Measurements from ENCODE around the gene ADAT3. TPM values are rescaled to one million over a fixed set of nuclear protein-coding genes. Genes with fewer than 3 reads are reported as not detected.
"Not testable (repeated sequence)": the region's sequence is repeated elsewhere in the genome, so short reads cannot be mapped to it uniquely, and the experiment has no call there.

The ADAT3 gene
- total and polyA plus RNA-seq, 2 experiments from 2014 or later: 2.4 to 11.0 TPM

DNA sequence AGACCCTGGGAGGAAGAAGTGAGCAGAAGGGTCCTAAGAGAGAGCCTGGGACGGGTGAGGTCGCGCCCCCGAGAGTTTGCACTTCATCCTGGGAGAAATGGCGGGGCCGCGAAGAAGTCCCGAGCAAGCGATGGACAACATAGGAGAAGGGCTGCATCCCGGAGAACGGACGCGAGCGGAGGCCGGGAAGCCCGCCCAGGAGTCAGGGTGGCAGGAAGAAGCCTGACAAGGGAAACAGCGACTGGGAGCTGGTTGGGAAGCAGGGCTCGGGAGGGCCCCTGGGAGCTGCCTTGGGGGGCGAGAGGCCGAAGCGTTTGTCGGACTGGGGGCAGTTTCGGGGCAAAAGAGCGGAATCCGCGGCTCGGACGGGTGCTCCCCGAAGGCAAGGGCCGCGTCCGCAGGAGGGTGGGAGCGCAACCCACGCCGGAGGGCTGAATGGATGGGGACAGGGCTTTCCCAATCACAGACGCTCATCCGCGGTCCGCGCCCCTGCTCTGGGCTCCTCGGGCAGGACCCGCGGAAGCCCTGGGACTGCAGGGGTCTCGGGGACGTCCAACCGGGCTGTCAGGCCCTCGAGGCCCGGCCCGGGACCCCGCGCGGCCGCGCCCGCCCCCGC lies 20.4 kb upstream of the ADAT3 start:
- H3K4me1 ChIP-seq (ENCODE audit: insufficient read depth): peaks cover 22% of the 10 kb centered on the region
- no peaks in the 10 kb centered on the region for H3K27me3 ChIP-seq
- WGBS (ENCODE audit: low lambda C conversion rate, missing lambda C conversion rate): 3% methylated on average over 36 of the region's 56 CpGs
- DNase-seq (ENCODE audit: low spot score): no peak
- no peaks in the 10 kb centered on the region for H3K9me2 ChIP-seq (replicated peaks; ENCODE audit: insufficient read depth)
- H4K20me1 ChIP-seq (ENCODE audit: insufficient read depth, poor library complexity, severe bottlenecking): peaks cover 32% of the 10 kb centered on the region
- peaks cover 43% of the 10 kb centered on the region for H3K79me2 ChIP-seq
- TF ChIP-seq EZH2phosphoT487 (IDR thresholded peaks at IDR 0.05; ENCODE audit: low read depth, severe bottlenecking, unreplicated experiment) (no peak), EZH2 (IDR thresholded peaks at IDR 0.05; ENCODE audit: borderline replicate concordance) (no peak)
- TF ChIP-seq, protein P1, sequence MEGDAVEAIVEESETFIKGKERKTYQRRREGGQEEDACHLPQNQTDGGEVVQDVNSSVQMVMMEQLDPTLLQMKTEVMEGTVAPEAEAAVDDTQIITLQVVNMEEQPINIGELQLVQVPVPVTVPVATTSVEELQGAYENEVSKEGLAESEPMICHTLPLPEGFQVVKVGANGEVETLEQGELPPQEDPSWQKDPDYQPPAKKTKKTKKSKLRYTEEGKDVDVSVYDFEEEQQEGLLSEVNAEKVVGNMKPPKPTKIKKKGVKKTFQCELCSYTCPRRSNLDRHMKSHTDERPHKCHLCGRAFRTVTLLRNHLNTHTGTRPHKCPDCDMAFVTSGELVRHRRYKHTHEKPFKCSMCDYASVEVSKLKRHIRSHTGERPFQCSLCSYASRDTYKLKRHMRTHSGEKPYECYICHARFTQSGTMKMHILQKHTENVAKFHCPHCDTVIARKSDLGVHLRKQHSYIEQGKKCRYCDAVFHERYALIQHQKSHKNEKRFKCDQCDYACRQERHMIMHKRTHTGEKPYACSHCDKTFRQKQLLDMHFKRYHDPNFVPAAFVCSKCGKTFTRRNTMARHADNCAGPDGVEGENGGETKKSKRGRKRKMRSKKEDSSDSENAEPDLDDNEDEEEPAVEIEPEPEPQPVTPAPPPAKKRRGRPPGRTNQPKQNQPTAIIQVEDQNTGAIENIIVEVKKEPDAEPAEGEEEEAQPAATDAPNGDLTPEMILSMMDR (IDR thresholded peaks at IDR 0.05; ENCODE audit: poor library complexity): no peak
- no peaks in the 10 kb centered on the region for H3K9me3 ChIP-seq (ENCODE audit: low read depth)
- H3K4me3 ChIP-seq: peak overlapping the region; percentile 97
- no peak overlapping the region for H2AFZ ChIP-seq
- peak overlapping the region; percentile 80 for H3K27ac ChIP-seq
- H3K36me3 ChIP-seq (replicated peaks; ENCODE audit: insufficient read depth, low read depth): no peaks in the 10 kb centered on the region
- H3K4me2 ChIP-seq: peak overlapping the region; percentile 99

DNA sequence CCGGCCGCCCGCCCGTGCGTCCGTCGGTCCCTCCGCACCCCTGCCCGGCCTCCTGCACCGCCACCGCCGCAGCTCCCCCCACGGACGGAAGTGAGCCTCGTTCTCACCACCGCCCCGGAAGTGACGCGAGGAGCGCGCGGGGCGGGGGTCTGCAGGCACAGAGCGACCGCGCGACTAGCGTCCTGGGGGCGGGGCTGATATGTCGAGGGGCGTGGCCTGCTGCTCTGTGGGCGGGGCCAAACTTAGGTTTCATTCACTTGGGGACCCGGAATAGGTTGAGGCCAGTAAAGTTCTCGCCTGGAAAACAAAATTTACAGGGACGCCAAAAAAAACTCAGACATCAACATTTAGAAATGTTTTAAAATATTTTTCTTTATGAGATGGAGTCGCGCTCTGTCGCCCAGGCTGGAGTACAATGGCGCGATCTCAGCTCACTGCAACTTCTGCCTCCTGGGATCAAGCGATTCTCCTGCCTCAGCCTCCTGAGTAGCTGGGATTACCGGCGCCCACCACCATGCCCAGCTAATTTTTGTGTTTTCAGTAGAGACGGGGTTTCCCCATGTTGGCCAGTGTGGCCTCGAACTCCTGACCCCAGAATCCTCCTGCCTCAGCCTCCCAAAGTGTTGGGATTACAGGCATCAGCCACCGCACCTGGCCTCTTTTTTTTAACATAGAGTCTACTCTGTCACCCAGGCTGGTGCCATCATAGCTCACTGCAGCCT lies 19.6 kb upstream of the ADAT3 start, which contains the start of gene ABHD17A:
Gene ABHD17A (minus strand): TSS at position 99 of the 722 bp plus-strand sequence. CDS start 3,930 bp downstream, outside the sequence.
- peak within 1 kb of the TSS; percentile 97 for H3K4me3 ChIP-seq
- peaks cover 37% of the 10 kb centered on the region for H3K79me2 ChIP-seq
- H3K27ac ChIP-seq: peak within 1 kb of the TSS; percentile 80
- not testable (repeated sequence) for H3K36me3 ChIP-seq (replicated peaks; ENCODE audit: insufficient read depth, low read depth); H3K9me2 ChIP-seq (replicated peaks; ENCODE audit: insufficient read depth); H3K9me3 ChIP-seq (ENCODE audit: low read depth); H3K27me3 ChIP-seq; H2AFZ ChIP-seq
- peak within 1 kb of the TSS; percentile 99 for H3K4me2 ChIP-seq
- H3K4me1 ChIP-seq (ENCODE audit: insufficient read depth): peaks cover 22% of the 10 kb centered on the region
- H4K20me1 ChIP-seq (ENCODE audit: insufficient read depth, poor library complexity, severe bottlenecking): peaks cover 32% of the 10 kb centered on the region
- DNase-seq (ENCODE audit: low spot score): peak; percentile 98
- WGBS (ENCODE audit: low lambda C conversion rate, missing lambda C conversion rate): 37% methylated on average over 28 of the region's 46 CpGs

DNA sequence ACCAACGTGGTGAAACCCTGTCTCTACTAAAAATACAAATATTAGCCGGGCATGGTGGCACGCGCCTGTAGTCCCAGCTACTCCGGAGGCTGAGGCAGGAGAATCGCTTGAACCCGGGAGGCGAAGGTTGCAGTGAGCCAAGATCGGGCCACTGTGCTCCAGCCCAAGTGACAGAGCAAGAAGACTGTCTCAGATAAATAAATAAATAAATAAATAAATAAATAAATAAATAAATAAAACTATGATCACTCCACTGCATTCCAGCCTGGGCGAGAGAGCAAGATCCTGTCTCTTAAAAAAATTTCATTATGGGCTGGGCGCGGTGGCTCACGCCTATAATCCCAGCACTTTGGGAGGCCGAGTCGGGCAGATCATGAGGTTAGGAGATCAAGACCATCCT lies 18.8 kb upstream of the ADAT3 start:
- DNase-seq (ENCODE audit: low spot score); H3K9me3 ChIP-seq (ENCODE audit: low read depth); H2AFZ ChIP-seq; H3K36me3 ChIP-seq (replicated peaks; ENCODE audit: insufficient read depth, low read depth); H3K27ac ChIP-seq; H3K27me3 ChIP-seq; H3K4me3 ChIP-seq; H3K4me2 ChIP-seq; H3K9me2 ChIP-seq (replicated peaks; ENCODE audit: insufficient read depth): not testable (repeated sequence)
- H3K4me1 ChIP-seq (ENCODE audit: insufficient read depth): peaks cover 22% of the 10 kb centered on the region
- H4K20me1 ChIP-seq (ENCODE audit: insufficient read depth, poor library complexity, severe bottlenecking): peaks cover 32% of the 10 kb centered on the region
- H3K79me2 ChIP-seq: peaks cover 35% of the 10 kb centered on the region
- 95% methylated on average over 15 of the region's 15 CpGs for WGBS (ENCODE audit: low lambda C conversion rate, missing lambda C conversion rate)

DNA sequence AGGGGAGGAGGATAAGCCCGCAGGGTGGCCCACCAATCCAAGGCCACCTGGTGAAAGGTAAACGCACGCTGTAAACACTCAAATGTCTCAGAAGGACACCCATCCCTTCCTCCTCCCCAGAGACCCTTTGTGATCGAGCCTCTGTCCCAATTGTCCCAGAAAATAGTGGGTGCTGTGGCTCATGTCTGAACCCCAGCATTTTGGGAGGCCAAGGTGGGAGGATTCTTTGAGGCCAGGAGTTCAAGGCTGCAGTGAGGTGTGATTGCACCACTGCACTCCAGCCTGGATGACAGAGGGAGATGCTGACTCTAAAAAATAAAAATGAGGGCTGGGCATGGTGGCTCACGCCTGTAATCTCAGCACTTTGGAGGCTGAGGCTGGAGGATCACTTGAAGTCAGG lies 16.8 kb upstream of the ADAT3 start:
- H3K27ac ChIP-seq: no peak overlapping the region
- H3K36me3 ChIP-seq (replicated peaks; ENCODE audit: insufficient read depth, low read depth): no peaks in the 10 kb centered on the region
- peaks cover 17% of the 10 kb centered on the region for H3K79me2 ChIP-seq
- 80% methylated on average over 5 of the region's 5 CpGs for WGBS (ENCODE audit: low lambda C conversion rate, missing lambda C conversion rate)
- H2AFZ ChIP-seq: no peak overlapping the region
- H3K27me3 ChIP-seq: no peaks in the 10 kb centered on the region
- H3K4me2 ChIP-seq: no peak overlapping the region
- peaks cover 13% of the 10 kb centered on the region for H3K4me1 ChIP-seq (ENCODE audit: insufficient read depth)
- H3K9me3 ChIP-seq (ENCODE audit: low read depth): no peaks in the 10 kb centered on the region
- no peak overlapping the region for H3K4me3 ChIP-seq
- peaks cover 14% of the 10 kb centered on the region for H4K20me1 ChIP-seq (ENCODE audit: insufficient read depth, poor library complexity, severe bottlenecking)
- DNase-seq (ENCODE audit: low spot score): no peak
- H3K9me2 ChIP-seq (replicated peaks; ENCODE audit: insufficient read depth): no peaks in the 10 kb centered on the region
- TF ChIP-seq, protein P1 (IDR thresholded peaks at IDR 0.05; ENCODE audit: poor library complexity): no peak
- TF ChIP-seq EZH2phosphoT487 (IDR thresholded peaks at IDR 0.05; ENCODE audit: low read depth, severe bottlenecking, unreplicated experiment): no peak
- no peak for TF ChIP-seq EZH2 (IDR thresholded peaks at IDR 0.05; ENCODE audit: borderline replicate concordance)
